OCI-LY7 (cell line): ENCODE data around the gene IGSF21.

Source experiments
- EZH2phosphoT487 ChIP-seq: fragments of 200-600 bp; sonication (generic); IDR thresholded peaks from 2 replicates; pipeline ENCODE4 v1.6.1; 2018; ENCODE audit warnings: low read depth, borderline replicate concordance, mild to moderate bottlenecking, mixed run types, antibody characterized with exemption, low read length, moderate library complexity, mixed read lengths
- TF ChIP-seq, protein P1 (sequence below): fragments of 200-600 bp; sonication (generic); conservative IDR thresholded peaks from 2 replicates; pipeline ENCODE4 v1.5.1; 2014; ENCODE audit warnings: mild to moderate bottlenecking, antibody characterized with exemption, low read length, moderate library complexity, mixed read lengths

GRCh38 chr1:18101508-18101907 lies 6.1 kb upstream of the IGSF21 start:
- TF ChIP-seq, protein P1, sequence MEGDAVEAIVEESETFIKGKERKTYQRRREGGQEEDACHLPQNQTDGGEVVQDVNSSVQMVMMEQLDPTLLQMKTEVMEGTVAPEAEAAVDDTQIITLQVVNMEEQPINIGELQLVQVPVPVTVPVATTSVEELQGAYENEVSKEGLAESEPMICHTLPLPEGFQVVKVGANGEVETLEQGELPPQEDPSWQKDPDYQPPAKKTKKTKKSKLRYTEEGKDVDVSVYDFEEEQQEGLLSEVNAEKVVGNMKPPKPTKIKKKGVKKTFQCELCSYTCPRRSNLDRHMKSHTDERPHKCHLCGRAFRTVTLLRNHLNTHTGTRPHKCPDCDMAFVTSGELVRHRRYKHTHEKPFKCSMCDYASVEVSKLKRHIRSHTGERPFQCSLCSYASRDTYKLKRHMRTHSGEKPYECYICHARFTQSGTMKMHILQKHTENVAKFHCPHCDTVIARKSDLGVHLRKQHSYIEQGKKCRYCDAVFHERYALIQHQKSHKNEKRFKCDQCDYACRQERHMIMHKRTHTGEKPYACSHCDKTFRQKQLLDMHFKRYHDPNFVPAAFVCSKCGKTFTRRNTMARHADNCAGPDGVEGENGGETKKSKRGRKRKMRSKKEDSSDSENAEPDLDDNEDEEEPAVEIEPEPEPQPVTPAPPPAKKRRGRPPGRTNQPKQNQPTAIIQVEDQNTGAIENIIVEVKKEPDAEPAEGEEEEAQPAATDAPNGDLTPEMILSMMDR = no peak
- no peak for TF ChIP-seq EZH2phosphoT487
